Stimulated activated CD8-positive, alpha-beta memory T cell treated with anti-CD3 and anti-CD28 coated beads, Interleukin-12 subunit alpha, Interleukin-12 subunit beta, amount 100 ng/mL, for 1 hour (primary cell): ENCODE results near the gene SHOC2.

Experiments
- DNase-seq: peaks from one replicate; pipeline ENCODE4 v3.0.0-alpha.2; 2020; ENCODE audit warnings: low read depth

SHOC2 gene

GRCh38 chr10:110983466-110983865 lies 64.1 kb downstream of the SHOC2 start:
- DNase-seq, result no peak

- no peak for DNase-seq
These were observed 66.3 kb downstream of the SHOC2 start for GRCh38 chr10:110985497-110986275.

- no peak for DNase-seq
These were observed 69.6 kb downstream of the SHOC2 start for GRCh38 chr10:110989016-110989415.

- DNase-seq, result no peak
These were observed 72.8 kb downstream of the SHOC2 start for GRCh38 chr10:110992006-110992800.

- DNase-seq, result peak; percentile 5
These were observed 73.8 kb downstream of the SHOC2 start for GRCh38 chr10:110993024-110993693.

- DNase-seq, result no peak
These were observed 75.1 kb downstream of the SHOC2 start for GRCh38 chr10:110994406-110995086.

- DNase-seq, result no peak
These were observed 75.9 kb downstream of the SHOC2 start for GRCh38 chr10:110995301-110995700.

GRCh38 chr10:110996256-110996655 lies 76.9 kb downstream of the SHOC2 start:
- no peak for DNase-seq

GRCh38 chr10:111004016-111004415 lies 84.6 kb downstream of the SHOC2 start:
- no peak for DNase-seq

GRCh38 chr10:111007486-111007885 lies 88.1 kb downstream of the SHOC2 start:
- no peak for DNase-seq

GRCh38 chr10:111015181-111015580 lies 95.8 kb downstream of the SHOC2 start:
- DNase-seq, result no peak

GRCh38 chr10:111017098-111017497 lies 97.7 kb downstream of the SHOC2 start:
- DNase-seq, result no peak

- no peak for DNase-seq
These were observed 98.6 kb downstream of the SHOC2 start for GRCh38 chr10:111018021-111018420.

- DNase-seq, result no peak
These were observed 103.7 kb downstream of the SHOC2 start for GRCh38 chr10:111023060-111023459.

- no peak for DNase-seq
These were observed 110.8 kb downstream of the SHOC2 start for GRCh38 chr10:111030042-111030750.

- DNase-seq, result no peak
These were observed 115.3 kb downstream of the SHOC2 start for GRCh38 chr10:111034598-111035310.

GRCh38 chr10:111035542-111035941 lies 116.1 kb downstream of the SHOC2 start:
- no peak for DNase-seq

- DNase-seq, result no peak
These were observed 118.5 kb downstream of the SHOC2 start for GRCh38 chr10:111037858-111038257.

- DNase-seq, result no peak
These were observed 120.1 kb downstream of the SHOC2 start for GRCh38 chr10:111039522-111039921.

GRCh38 chr10:111057006-111057405 lies 137.6 kb downstream of the SHOC2 start:
- no peak for DNase-seq
